NB4 (cell line): ENCODE data around the gene SMCHD1.

Source experiments
- CTCF ChIP-seq: IDR thresholded peaks from one replicate; pipeline ENCODE4 v1.5.1; 2012; ENCODE audit warnings: low read depth, low read length
- MYC ChIP-seq: IDR thresholded peaks from 2 replicates; pipeline ENCODE4 v1.6.1; 2011; ENCODE audit warnings: low read depth, low read length
- POLR2A ChIP-seq: IDR thresholded peaks from 2 replicates; pipeline ENCODE4 v1.6.1; 2011; ENCODE audit warnings: mild to moderate bottlenecking; ENCODE audit not compliant: insufficient read length; ENCODE audit errors: extremely low read depth

GRCh38 chr18:2787225-2787624 is 131.7 kb downstream of the SMCHD1 start:
- TF ChIP-seq CTCF (no peak), POLR2A (no peak), MYC (no peak)
